Right forelimb (tissue), 1 donor: ENCODE measurements around the gene MANEAL.

Experiments used
- DNase-seq: peaks from one replicate; pipeline ENCODE4 v3.0.0-alpha.2; 2018

MANEAL gene

DNA sequence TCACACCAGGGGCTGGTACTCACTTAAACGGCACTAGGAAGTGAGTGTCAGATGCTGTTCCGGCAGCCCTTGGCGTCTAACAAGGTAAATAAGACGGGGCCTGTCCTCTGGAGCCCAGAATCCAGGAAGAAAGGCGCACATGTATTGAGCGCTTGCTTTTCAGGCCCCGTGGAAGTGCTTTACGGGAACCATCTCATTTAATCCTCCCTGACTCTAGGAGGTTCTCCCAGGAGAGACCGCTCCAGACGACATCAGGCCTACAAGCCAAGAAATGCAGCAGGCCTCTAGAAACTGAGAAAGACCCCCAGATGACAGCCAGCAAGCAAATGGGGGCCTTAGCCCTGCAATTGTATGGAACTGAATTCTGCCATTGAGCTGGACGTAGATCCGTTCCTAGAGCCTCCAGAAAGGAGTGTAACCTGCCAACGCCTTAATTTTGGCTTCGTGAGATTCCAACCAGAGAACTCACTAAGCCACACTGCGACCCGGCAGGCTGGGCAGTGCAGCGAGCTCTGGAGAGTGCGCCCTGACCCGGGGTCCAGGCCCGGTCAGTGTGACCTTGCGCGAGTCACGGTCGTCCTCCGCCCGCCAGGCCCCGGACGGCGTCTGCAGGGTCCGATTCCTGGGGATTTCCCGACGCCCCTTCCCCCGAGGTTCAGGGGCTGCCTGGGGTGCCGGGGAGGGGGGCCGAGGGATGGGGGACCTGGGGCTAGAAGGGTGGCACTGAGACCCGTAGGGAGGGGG lies 532 bp upstream of the MANEAL start:
- no peak for DNase-seq

DNA sequence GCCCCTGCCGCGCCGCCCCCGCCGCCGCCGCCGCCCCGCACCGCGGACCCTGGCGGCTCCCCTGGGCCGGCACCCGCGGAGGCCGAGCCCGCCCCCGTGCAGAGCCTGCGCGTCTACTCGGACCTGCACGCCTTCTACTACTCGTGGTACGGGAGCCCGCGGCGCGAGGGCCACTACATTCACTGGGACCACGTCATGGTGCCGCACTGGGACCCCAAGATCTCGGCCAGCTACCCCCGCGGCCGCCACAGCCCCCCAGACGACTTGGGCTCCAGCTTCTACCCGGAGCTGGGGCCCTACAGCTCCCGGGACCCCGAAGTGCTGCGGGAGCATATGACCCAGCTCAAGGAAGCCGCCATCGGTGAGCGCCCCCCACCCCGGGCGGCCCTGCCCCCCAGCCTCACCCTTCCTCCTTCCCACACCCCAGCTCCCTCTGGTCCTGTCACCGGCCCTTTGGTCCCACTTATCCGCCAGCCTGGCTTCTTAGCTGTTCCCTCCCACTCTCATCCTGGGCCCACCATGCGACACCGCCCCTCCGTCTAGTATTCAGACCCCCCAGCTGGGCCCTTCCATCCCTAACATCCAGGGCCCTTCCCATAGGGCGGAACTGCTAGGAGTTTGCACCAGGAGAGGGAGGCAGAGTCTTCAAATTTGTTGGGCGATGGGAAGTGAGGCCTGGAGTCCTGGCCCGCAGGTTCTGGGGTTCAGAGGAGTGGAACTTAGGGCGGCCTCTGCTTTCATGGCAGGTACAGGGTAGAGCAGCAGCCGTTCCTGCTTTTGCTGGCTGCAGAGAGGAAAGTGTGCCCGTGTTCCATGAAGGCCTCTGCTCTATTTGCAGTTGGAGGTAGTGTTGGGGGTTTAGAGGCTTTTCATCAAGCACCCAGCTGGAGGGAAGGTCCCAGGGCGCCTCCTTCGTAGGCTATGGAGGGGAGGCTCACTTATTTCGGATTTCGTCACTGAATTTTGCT lies 1.0 kb downstream of the MANEAL start:
- DNase-seq = no peak

DNA sequence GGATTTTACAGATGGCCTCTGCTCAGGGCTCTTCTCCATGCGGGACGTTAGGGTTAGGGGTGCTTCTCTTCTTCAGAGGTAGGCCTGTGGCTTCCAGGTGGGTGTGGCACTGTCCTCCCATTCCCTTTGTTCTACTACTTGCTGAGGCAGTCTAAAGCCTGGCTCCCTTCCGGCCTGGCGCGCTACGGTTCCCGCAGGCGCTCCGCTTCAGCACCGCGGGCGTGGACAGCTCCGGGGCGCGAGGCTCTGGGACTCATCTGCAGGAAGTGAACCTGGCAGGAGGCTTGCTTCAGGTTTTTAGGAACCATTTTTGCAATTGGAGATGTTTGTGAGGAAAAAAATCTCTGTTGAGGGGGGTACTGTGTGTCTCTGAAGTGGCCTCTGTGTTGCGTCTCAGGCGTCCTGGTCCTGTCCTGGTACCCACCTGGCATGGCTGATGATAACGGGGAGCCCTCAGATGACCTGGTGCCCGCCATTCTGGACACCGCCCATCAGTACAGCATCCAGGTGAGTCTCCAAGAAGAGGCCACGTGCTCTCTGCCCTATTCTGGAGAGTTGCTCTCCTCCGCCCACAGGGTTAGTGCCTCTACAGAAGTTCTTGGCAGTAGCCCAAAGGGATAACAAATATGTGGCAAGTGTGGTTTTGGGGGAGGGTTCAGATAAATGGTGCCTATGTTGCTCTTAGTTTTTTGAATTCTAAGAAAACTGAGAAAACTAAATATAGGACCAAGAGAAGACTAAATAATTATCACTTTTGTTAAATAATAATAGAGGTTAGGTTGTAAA lies 1.9 kb downstream of the MANEAL start:
- DNase-seq = peak; percentile 81

DNA sequence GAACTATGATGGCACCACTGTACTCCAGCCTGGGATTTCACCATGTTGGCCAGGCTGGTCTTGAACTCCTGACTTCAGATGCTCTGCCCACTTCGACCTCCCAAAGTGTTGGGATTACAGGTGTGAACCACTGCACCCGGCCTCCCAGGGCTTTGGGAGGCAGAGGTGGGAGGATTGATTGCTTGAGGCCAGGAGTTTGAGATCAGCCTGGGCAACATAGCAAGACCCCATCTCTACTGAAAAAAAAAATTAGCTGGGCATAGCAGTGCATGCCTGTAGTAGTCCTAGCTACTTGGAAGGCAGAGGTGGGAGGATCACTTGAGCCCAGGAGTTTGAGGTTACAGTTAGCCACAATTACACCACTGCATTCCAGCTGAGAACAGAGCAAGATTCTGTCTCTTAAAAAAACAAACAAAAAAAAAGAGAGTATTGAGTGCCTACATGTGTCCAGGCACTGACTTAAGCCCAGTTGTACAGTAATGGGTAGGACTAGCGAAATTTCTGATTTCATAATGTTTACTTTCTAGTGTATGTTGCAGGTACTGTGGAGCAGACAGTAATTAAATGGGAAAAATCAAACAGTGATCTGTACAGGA lies 4.2 kb downstream of the MANEAL start:
- no peak for DNase-seq

DNA sequence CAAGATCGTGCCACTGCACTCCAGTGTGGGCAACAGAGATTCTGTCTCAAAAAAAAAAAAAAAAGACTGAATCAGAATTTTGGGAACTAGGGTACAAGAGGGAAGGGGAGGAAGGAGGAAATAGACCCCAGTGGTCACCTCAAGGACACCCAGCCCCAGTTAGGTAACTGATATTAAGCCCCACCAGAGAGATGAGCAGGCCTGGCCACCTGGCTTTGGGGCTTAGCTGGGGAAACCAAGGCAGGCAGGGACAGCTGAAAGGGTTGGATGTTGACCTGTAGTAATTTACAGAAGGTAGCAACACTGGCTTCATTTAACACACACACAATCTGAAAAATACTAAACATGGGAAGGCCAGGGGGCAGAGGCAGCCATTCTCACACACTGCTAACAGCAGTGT lies 8.8 kb downstream of the MANEAL start:
- DNase-seq = no peak

DNA sequence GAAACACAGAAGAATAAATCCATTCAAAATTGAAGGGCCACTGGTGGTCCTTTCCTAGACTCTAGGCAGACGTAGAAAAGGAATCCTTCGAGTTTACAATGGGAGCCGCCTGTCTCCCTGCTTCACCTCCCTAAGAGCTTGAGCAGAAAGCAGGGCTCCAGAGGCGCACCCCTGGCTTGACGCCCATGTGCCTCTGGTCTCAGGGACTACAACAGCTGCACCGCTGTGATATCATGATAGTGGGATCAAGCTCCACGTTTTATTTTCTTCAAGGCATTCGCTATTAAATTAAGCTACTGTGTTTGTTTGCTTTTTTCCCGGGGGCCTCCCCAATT lies 13.5 kb downstream of the MANEAL start:
- no peak for DNase-seq

DNA sequence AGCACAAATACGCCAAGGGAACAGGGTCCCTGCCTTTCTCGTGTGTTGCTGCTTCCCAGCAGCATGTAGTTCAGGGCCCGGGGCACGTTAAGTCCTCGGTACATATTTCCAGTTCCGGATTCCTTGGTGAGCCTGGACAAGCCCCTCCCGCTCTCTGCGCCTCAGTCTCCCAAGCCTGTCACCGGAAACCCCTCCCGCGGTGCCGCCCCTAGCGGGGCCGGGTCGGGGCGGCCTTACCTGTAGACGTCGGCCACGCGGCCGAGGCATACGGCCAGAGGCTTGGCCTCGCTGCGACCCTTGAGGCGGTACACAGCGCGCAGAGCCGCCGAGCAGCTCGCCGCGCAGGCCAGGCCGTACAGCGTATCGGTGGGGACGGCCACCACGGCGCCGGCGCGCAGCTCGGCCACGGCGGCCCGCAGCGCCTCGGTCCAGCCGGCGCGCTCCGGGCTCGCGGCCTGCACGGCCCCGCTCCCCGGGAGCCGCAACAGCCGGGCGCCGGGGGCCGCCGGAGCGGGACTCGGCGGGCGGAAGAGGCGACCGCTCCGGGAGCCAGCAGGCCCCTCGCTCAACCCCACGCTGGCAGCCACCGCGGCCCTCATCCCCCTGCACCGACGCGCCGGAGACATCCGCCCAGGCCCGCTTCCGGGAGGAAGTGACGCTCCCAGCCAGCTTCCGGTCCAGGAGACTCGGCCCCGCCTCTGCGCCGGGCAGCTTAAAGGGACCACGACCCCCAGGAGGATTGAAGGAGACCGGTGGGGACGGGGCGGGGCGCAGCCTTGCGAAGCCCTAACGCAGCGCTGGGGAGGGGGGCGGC lies 14.1 kb downstream of the MANEAL start, which contains the start of the genes C1orf122 and YRDC:
C1orf122 (plus strand) TSS at position 236 of the 814 bp plus-strand sequence. CDS start 615 bp downstream, outside the sequence.
YRDC (minus strand) TSS at position 654 of the 814 bp plus-strand sequence; CDS start at position 626, 28 bp downstream.
- peak; percentile 98 for DNase-seq

DNA sequence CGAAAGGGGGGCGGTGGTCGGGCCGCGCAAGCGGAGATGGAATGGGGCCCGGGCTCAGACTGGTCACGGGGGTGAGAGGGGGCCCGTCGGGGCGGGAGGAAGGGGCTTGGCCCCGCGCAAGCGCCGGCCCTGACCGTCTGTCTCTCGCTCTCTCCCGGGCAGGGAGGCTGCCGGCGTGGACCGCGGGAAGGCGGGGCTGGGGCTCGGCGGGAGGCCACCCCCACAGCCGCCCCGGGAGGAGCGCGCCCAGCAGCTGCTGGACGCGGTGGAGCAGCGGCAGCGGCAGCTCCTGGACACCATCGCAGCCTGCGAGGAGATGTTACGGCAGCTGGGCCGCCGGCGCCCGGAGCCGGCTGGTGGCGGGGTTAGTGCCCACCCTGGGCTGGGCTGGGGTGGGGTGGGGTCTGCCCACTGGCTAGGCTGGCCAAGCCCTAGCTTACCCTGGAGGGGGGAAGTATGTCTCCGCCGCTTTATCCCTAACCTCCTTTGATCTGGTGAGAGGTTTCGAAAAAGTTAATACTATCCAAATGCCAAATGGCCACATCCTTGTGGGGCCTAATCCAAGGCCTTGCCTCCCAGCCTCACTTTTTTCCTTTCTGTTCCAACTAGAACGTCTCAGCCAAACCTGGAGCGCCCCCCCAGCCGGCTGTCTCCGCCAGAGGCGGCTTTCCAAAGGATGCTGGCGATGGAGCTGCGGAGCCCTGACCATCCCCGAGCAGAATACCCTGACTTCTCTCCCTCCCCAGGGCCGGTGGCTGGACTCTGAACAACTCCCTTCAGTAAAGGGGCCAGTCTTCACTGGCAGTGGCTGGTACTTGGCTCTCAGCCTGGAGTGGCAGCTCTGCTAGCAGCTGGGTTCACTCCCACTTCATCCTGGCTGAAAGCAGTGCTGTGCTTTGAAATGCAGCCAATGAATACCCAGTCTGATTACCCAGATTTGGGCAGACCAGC lies 15.0 kb downstream of the MANEAL start:
- peak; percentile 79 for DNase-seq

DNA sequence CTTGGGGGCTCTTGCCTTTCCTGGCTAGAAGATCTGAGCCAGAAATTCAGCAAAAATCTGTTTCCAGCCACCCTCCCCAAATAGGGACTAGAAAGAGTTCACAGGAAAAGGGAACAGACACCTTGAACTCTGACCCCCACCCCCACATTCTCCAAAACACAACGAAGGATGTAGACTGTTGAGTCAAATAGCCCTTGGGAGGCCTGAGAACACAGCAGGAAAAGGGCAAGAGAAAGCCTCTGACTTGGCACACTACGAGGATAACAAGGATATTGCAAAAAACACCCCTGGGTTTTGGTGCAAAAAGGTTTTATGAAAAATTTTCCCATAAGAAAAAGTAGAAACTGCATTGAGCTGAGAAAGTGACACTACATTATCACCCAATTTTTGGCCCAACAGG lies 16.3 kb downstream of the MANEAL start:
- DNase-seq = no peak

DNA sequence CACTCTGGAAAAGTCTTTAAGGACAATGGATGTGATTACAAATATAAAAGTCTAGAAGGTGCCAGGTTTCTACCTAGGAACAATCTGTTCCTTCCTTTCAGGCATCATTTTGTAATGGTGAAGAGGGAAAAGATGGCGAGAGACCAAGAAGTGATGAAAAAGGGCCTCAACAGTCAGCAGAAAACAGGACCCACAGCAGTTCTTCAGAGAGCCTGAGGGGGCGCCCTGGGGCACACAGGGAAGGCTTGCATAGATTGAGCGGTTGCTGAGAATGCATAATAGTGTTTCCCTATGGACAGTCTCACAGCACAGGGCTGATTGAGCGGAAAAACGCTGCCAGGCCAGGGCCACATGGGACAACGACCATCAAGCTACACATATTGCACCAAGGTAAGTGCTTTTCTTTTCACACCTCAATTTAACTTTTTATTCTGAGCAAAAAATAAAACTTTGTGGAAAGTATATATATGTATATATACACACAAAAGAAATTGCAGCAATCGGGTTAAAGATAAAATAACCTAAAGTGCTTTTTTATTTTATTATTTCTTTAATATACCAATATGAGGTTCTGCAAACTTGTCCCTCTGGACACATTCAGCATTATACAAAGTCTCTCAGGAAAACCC lies 17.5 kb downstream of the MANEAL start:
- peak; percentile 64 for DNase-seq

DNA sequence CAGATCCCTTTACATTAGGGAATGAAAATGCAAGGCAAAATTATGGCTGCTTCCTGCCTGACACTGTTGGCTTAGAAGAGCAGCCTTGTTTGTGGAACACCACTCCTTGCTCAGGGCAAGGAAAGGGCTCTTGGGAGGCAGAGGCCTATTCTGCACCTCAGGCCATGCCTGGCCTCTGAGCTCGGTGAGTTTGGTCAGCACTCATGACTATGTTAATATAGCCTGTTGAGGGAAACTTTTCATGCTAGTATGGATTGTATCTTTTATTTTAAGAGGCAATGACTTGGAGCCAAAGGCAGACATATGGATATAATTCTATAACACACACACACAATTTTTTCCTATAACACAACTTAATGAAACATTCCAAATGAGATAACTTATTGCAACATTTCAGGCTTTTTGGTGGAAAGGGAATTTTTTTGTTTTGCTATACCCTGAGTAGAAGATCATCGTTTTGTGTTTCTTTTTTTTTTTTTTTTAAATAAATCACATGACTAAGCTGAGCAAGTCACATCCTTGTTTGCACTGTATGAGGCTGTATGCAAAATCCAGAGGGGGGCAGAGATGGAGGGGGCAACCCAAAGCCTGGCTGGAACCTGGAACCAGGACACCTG lies 20.0 kb downstream of the MANEAL start:
- DNase-seq = no peak

DNA sequence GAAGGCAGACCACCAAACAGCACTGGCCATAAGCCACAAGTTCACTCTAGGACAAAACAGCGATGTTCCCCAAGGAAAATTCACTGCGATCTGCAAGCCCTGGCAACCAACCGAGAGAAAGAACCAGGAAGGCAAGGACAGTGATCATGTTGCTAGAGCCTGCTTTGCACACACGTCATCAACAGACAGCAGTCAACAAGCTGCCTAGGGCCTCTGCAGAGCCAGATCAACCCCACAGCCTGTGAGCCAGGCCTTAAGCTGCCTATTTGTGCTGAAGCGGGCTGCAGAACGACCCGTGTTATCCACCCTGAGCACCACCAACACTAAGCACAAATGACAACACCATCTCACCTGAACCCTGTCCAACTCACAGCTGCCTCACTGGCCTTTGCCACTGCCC lies 20.6 kb downstream of the MANEAL start:
- no peak for DNase-seq

DNA sequence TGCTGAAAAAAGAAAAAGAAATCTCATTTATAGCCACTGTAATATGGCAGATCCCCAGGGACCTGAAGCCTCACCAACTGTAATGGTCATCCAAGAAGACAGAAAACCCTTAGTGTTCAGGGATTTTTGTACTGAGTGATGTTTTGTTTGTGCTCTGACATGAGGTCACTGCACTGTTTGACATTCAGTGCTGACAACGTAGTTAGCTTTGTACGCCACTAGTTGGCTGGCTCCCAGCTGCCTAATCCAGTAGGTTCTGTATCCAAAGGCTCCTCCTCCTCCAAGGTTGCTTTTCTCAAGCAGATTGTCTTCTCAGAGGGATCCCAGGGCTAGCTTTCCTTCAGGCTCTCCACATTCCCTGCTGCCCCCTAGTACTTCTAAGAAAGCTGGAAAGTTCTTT lies 23.8 kb downstream of the MANEAL start:
- DNase-seq = no peak

DNA sequence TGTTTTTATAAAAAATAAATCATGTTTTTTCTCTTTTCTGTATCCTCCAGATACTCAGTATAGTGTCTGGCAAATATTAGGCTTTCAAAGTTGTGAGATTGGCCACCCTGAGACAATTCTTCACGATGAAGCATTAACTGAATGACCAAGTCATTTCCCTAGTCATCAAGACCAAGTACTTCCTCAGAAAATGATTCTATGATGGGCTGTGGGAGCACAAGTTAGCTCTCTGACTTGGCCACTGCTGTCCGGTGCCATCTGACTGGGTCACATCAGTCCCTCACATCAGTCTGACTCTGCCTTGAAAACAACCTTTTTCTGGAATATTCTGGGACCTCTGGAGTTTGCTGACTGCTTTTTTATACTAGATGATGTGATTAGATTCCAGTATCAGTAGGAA lies 27.8 kb downstream of the MANEAL start:
- DNase-seq = no peak

DNA sequence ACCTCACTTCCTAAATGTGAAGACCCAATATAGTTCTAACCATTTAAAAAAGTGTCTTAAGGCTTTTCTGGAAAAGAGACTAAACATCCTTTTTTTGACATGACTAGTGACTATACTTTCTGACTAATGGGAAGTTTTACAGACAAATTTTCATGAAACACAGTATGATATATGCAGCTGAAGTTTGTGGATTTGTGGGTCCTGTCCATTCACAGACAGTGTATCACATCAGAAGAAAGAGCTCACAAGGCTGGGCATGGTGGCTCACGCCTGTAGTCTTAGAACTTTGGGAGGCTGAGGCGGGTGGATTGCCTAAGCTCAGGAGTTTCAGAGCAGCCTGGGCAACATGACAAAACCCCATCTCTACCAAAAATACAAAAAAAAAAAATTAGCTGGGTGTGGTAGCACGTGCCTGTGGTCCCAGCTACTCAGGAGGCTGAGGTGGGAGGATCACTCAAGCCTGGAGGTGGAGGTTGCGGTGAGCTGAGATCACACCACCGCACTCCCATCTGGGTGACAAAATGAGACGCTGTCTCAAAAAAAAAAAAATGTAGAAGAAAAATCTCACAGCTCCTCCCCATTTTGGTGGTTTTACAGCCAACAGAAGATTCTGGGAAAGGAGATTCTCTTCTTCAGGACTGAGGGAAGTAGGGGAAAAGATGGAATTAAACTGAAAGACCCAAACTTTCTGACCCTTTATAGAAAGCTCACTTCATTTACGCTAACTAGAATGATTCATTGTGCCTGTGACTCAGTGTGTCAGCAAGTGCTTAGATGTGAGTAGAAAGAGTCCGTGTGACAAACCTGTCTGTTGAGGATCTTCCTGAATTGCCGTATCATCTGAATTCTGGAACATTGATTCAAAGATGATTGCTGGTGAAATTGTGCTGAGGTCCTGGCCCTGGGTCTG lies 29.5 kb downstream of the MANEAL start:
- DNase-seq = no peak

DNA sequence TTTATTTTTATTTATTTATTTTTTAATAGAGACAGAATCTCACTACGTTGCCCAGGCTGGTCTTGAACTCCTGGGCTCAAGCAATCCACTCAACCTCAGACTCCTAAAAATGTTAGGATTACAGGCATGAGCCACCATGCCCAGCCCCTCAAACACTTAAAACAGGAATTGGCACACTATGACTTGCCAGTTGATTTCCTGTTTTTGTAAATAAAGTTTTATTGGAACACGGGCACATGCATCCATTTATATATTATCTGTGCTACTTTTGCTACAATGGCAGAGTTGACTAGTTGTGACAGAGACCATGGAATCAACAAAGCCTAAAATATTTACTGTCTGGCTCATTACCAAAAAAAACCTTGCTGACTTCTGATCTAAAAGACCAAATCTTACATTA lies 30.4 kb downstream of the MANEAL start:
- no peak for DNase-seq

DNA sequence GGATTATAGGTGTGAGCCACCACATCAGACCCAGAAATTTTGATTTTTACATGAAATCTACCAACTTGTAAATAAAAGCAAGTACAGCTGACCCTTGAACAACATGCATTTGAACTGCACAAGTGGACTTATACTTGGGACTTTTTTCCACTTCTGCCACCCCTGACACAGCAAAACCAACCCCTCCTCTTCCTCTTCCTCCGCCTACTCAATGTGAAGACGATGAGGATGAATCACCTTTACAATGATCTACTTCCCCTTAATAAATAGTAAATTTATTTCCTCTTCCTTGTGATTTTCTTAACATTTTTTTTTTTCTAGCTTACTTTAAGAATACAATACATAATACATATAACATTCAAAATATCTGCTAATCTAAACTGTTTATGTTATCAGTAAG lies 31.9 kb downstream of the MANEAL start:
- no peak for DNase-seq

DNA sequence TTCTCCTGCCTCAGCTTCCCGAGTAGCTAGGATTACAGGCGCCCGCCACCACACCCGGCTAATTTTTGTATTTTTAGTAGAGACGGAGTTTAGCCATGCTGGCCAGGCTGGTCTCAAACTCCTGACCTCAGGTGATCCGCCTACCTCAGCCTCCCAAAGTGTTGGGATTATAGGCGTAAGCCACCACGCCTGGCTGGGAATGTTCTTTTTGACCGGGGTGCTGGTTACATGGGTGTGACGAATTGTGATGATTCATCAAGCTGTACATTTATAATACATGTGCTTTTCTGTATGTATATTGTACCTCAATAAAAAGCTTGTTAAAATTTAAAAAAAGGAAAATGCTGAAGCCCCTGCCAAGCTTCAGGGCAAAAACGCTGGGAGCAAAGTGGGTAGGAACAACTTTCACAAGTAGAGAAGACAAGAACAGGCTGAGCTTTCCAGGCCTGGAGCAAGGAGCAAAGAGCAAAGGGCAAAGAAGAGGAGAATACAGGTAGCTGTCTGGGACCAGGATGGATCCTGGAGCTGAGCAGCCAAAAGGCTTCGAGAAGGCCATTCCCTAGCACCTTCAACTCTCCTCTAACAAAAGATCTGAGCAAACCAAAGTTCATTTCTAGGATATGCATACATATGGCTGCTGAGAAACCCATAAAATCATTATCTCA lies 34.9 kb downstream of the MANEAL start:
- no peak for DNase-seq
